Measurements from ENCODE around the gene CXXC5. TPM values are rescaled to one million over a fixed set of nuclear protein-coding genes. Genes with fewer than 3 reads are reported as not detected.
"Not testable (repeated sequence)": the region's sequence is repeated elsewhere in the genome, so short reads cannot be mapped to it uniquely, and the experiment has no call there.

Gene CXXC5
- total RNA-seq, 1 donor from 2014 or later = 17.2 TPM

DNA sequence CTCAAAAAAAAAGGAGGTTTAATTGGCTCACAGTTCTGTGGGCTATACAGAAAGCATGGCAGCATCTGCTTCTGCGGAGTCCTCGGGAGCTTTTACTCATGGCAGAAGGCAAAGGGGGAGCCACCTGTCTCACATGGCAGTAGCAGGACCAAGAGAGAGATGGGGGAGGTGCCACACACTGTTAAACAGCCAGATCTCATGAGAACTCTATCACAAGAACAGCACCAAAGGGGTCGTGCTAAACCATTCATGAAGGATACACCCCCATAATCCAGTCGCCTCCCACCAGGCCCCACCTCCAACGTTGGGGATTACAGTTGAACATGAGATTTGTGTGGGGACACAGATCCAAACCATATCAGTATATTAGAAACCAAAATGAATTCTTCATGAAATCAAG lies 28.3 kb upstream of the CXXC5 start:
- H4K20me1 ChIP-seq (ENCODE audit: low read depth) = peaks cover 12% of the 10 kb centered on the region
- Mint-ChIP-seq H3K27me3 (ENCODE audit: insufficient read depth, low read depth) (peaks cover 4% of the 10 kb centered on the region), H3K36me3 (peaks cover 38% of the 10 kb centered on the region), H3K27ac (no peak overlapping the region), H3K4me3 (no peak overlapping the region), H3K9me3 (no peaks in the 10 kb centered on the region), H3K4me1 (no peaks in the 10 kb centered on the region)
- H3K4me2 ChIP-seq = no peak overlapping the region
- H3K27ac ChIP-seq = no peak overlapping the region
- H3K9me3 ChIP-seq (ENCODE audit: low read depth) = no peaks in the 10 kb centered on the region
- no peak overlapping the region for H3K4me3 ChIP-seq
- DNase-seq (ENCODE audit: low spot score) = no peak
- peaks cover 4% of the 10 kb centered on the region for H3K79me2 ChIP-seq (ENCODE audit: low read depth)
- H3K27me3 ChIP-seq = no peaks in the 10 kb centered on the region
- TF ChIP-seq, protein P1, sequence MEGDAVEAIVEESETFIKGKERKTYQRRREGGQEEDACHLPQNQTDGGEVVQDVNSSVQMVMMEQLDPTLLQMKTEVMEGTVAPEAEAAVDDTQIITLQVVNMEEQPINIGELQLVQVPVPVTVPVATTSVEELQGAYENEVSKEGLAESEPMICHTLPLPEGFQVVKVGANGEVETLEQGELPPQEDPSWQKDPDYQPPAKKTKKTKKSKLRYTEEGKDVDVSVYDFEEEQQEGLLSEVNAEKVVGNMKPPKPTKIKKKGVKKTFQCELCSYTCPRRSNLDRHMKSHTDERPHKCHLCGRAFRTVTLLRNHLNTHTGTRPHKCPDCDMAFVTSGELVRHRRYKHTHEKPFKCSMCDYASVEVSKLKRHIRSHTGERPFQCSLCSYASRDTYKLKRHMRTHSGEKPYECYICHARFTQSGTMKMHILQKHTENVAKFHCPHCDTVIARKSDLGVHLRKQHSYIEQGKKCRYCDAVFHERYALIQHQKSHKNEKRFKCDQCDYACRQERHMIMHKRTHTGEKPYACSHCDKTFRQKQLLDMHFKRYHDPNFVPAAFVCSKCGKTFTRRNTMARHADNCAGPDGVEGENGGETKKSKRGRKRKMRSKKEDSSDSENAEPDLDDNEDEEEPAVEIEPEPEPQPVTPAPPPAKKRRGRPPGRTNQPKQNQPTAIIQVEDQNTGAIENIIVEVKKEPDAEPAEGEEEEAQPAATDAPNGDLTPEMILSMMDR (IDR thresholded peaks at IDR 0.05) = no peak
- TF ChIP-seq EZH2 (IDR thresholded peaks at IDR 0.05) (no peak), EZH2phosphoT487 (IDR thresholded peaks at IDR 0.05) (no peak)
- H3K36me3 ChIP-seq = peaks cover 8% of the 10 kb centered on the region
- H2AFZ ChIP-seq (replicated peaks) = no peak overlapping the region
- peaks cover 28% of the 10 kb centered on the region for H3F3A ChIP-seq (ENCODE audit: low read depth)
- H3K4me1 ChIP-seq = no peaks in the 10 kb centered on the region
- H3K9ac ChIP-seq = no peak overlapping the region

DNA sequence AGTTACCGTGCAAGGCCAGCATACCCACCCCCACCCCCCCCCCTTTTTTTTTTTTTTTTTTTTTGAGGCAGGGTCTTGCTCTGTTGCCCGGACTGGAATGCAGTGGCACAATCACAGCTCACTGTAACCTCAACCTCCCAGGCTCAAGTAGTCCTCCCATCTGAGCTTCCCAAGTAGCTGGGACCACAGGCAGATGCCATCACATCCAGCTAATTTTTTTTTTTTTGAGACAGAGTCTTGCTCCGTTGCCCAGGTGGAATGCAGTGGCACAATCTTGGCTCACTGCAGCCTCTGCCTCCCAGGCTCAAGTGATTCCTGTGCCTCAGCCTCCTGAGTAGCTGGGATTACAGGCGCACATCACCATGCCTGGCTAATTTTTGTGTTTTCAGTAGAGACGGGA lies 22.8 kb upstream of the CXXC5 start:
- H3K9me3 ChIP-seq (ENCODE audit: low read depth); H3K27me3 Mint-ChIP-seq (ENCODE audit: insufficient read depth, low read depth); H2AFZ ChIP-seq (replicated peaks); H3K79me2 ChIP-seq (ENCODE audit: low read depth); H3K4me3 Mint-ChIP-seq; DNase-seq (ENCODE audit: low spot score); H3K4me1 ChIP-seq; H4K20me1 ChIP-seq (ENCODE audit: low read depth); H3K4me2 ChIP-seq; H3K4me3 ChIP-seq; H3K9me3 Mint-ChIP-seq; H3K27ac Mint-ChIP-seq; H3K27ac ChIP-seq; H3K4me1 Mint-ChIP-seq; H3K27me3 ChIP-seq; H3K9ac ChIP-seq: not testable (repeated sequence)
- peaks cover 30% of the 10 kb centered on the region for H3K36me3 Mint-ChIP-seq
- Histone ChIP-seq H3K36me3 (peaks cover 14% of the 10 kb centered on the region), H3F3A (ENCODE audit: low read depth) (peaks cover 38% of the 10 kb centered on the region)

DNA sequence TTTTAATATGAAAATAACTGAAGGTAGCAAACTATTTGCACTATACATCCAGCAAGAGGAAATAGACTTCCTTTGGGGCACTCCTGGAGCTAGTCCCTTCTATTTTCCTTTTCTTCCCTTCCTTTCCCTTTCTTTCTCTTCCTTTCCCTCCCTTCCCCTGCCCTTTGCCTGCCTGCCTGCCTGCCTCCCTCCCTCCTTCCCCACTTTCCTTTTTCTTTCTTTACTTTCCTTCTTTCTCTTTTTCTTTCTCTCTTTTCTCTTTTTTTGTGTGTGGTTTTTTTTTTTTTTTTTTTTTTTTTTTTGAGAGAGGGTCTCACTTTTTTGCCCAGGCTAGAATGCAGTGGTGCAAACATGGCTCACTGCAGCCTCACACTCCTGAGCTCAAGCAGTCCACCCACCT lies 17.3 kb upstream of the CXXC5 start:
- Mint-ChIP-seq H3K27me3 (ENCODE audit: insufficient read depth, low read depth) (peaks cover 13% of the 10 kb centered on the region), H3K4me1 (peaks cover 27% of the 10 kb centered on the region), H3K27ac (no peak overlapping the region), H3K36me3 (peaks cover 9% of the 10 kb centered on the region), H3K9me3 (no peaks in the 10 kb centered on the region), H3K4me3 (no peak overlapping the region)
- Histone ChIP-seq H3K36me3 (peaks cover 8% of the 10 kb centered on the region), H3K4me2 (no peak overlapping the region), H3K27ac (no peak overlapping the region), H3K9me3 (ENCODE audit: low read depth) (no peaks in the 10 kb centered on the region), H3K4me3 (no peak overlapping the region), H3K9ac (no peak overlapping the region), H2AFZ (replicated peaks) (no peak overlapping the region), H4K20me1 (ENCODE audit: low read depth) (peaks cover 26% of the 10 kb centered on the region), H3K27me3 (no peaks in the 10 kb centered on the region), H3K79me2 (ENCODE audit: low read depth) (no peaks in the 10 kb centered on the region), H3F3A (ENCODE audit: low read depth) (peaks cover 59% of the 10 kb centered on the region), H3K4me1 (no peaks in the 10 kb centered on the region)
- no peak for DNase-seq (ENCODE audit: low spot score)
- no peak for TF ChIP-seq EZH2phosphoT487 (IDR thresholded peaks at IDR 0.05)

DNA sequence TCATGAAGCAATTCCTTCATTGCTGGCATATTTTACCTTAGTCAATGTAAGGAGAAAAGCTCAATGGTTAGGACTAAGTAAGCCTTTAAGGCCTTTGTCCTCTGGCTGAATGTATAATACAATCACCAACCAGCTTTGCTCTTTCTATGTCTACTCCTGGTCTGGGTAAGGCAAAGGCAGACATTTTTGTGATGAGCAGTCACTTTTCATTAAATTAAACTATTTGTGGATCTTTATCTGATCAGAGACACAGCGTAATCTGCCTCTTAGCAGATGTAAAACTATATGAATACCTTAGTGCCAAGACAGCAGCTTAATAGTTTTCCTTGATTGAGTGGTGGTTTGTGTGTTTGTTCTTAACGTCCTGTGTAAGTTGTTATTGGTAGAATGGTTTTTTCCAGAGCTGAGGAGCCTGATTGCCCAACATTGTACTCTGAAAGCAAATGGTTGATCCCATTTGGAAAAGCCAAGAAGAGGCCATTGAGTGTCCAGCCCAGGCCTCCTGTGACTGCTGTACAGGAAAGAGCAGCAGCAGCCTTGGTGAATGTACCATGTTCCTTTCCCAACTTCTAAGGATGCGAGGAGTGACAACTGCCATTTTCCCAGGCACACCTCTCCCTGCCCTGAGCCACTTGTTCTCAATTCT lies 16.5 kb upstream of the CXXC5 start:
- peaks cover 62% of the 10 kb centered on the region for H3F3A ChIP-seq (ENCODE audit: low read depth)
- H3K9me3 ChIP-seq (ENCODE audit: low read depth) = no peaks in the 10 kb centered on the region
- no peak for DNase-seq (ENCODE audit: low spot score)
- Mint-ChIP-seq H3K27ac (no peak overlapping the region), H3K9me3 (no peaks in the 10 kb centered on the region), H3K27me3 (ENCODE audit: insufficient read depth, low read depth) (peaks cover 17% of the 10 kb centered on the region), H3K4me3 (no peak overlapping the region), H3K36me3 (peaks cover 5% of the 10 kb centered on the region), H3K4me1 (peaks cover 35% of the 10 kb centered on the region)
- H3K4me2 ChIP-seq = no peak overlapping the region
- no peaks in the 10 kb centered on the region for H3K79me2 ChIP-seq (ENCODE audit: low read depth)
- no peak overlapping the region for H2AFZ ChIP-seq (replicated peaks)
- TF ChIP-seq EZH2phosphoT487 (IDR thresholded peaks at IDR 0.05) (no peak), EZH2 (IDR thresholded peaks at IDR 0.05) (no peak)
- TF ChIP-seq, protein P1 (IDR thresholded peaks at IDR 0.05) = no peak
- no peak overlapping the region for H3K27ac ChIP-seq
- no peak overlapping the region for H3K9ac ChIP-seq
- no peaks in the 10 kb centered on the region for H3K4me1 ChIP-seq
- H4K20me1 ChIP-seq (ENCODE audit: low read depth) = peaks cover 33% of the 10 kb centered on the region
- peaks cover 2% of the 10 kb centered on the region for H3K36me3 ChIP-seq
- H3K27me3 ChIP-seq = no peaks in the 10 kb centered on the region
- H3K4me3 ChIP-seq = no peak overlapping the region
